K562 (cell line): ENCODE data around the gene ERP44. TPM values are rescaled to one million over a fixed set of nuclear protein-coding genes. Genes with fewer than 3 reads are reported as not detected.

Experiments used
- C11orf30 ChIP-seq: fragments of 450-650 bp; IDR thresholded peaks from 2 replicates; pipeline ENCODE4 v1.6.1; 2016; ENCODE audit warnings: low read depth, mild to moderate bottlenecking
- CCNT2 ChIP-seq: IDR thresholded peaks from 2 replicates; pipeline ENCODE4 v1.6.1; 2011; ENCODE audit warnings: borderline replicate concordance, low read depth, mild to moderate bottlenecking, moderate library complexity, mixed read lengths, low read length; ENCODE audit not compliant: insufficient read length; ENCODE audit errors: extremely low read depth
- ERF ChIP-seq: fragments of 450-650 bp; formaldehyde crosslinking; IDR thresholded peaks from 2 replicates; pipeline ENCODE4 v1.4.0; 2020; ENCODE audit warnings: mild to moderate bottlenecking, mixed read lengths
- HDAC2 ChIP-seq: fragments of 450-650 bp; IDR thresholded peaks from 2 replicates; pipeline ENCODE4 v1.6.1; 2016; ENCODE audit warnings: mild to moderate bottlenecking
- ILF3 ChIP-seq: fragments of 450-650 bp; IDR thresholded peaks from 2 replicates; pipeline ENCODE4 v1.6.1; 2018; ENCODE audit warnings: antibody characterized with exemption, mild to moderate bottlenecking, moderate library complexity, borderline replicate concordance
- MTA2 ChIP-seq: fragments of 450-650 bp; IDR thresholded peaks from 2 replicates; pipeline ENCODE4 v1.6.1; 2016; ENCODE audit warnings: low read depth
- PHF8 ChIP-seq: fragments of 200-600 bp; sonication (generic); IDR thresholded peaks from 2 replicates; pipeline ENCODE4 v1.6.1; 2012; ENCODE audit warnings: mixed run types, mild to moderate bottlenecking, inconsistent platforms, low read length, moderate library complexity, borderline replicate concordance
- PTRF ChIP-seq: fragments of 450-650 bp; IDR thresholded peaks from 2 replicates; pipeline ENCODE4 v1.6.1; 2016; ENCODE audit warnings: mild to moderate bottlenecking, missing genetic modification characterization, missing compliant biosample characterization
- RBM22 ChIP-seq: fragments of 200-400 bp; formaldehyde crosslinking; IDR thresholded peaks from 2 replicates; pipeline ENCODE4 v1.6.1; 2018; ENCODE audit warnings: low read length, low read depth; ENCODE audit not compliant: poor library complexity, severe bottlenecking
- TAL1 ChIP-seq: fragments of 450-650 bp; IDR thresholded peaks from 2 replicates; pipeline ENCODE4 v1.6.1; 2016; ENCODE audit warnings: mild to moderate bottlenecking
- ZNF217 ChIP-seq: sonication (generic); formaldehyde crosslinking; IDR thresholded peaks from 2 replicates; pipeline ENCODE4 v1.8.0; 2022; ENCODE audit warnings: mild to moderate bottlenecking, missing genetic modification reagents
- ZNF584 ChIP-seq: fragments of 200-800 bp; sonication (Bioruptor generic); IDR thresholded peaks from 2 replicates; pipeline ENCODE4 v1.6.1; 2016; ENCODE audit warnings: low read depth, mild to moderate bottlenecking, missing genetic modification characterization, missing compliant biosample characterization
- polyA plus RNA-seq, 8 experiments: library from polyadenylated mRNA; depleted of rRNA in 4 of 8; stranded (reverse) in 5 of 8; unstranded in 3 of 8; fragments of >200 nt; fragmentation: Nextera tagmentation in 2 of 8; fragmentation: Illumina TruSeq in 1 of 8; extraction: Ambion mirVana in 2 of 8; extraction: Trizol in 1 of 8; gene quantifications; 2 replicates each; pipeline versions ENCODE4 v1.2.1 to v1.2.3, GENCODE V29; 2011 to 2014; ENCODE audit warnings: inconsistent platforms in 1 of 8, missing spikeins in 1 of 8
- total RNA-seq, 7 experiments: library from RNA; depleted of rRNA in 6 of 7; stranded (reverse); fragments of >200 nt in 6 of 7; fragmentation: Illumina TruSeq in 2 of 7; extraction: Trizol in 2 of 7; gene quantifications; 2 replicates each; pipeline versions ENCODE4 v1.2.1 to v1.2.3, GENCODE V29; 2011 to 2021; ENCODE audit warnings: low replicate concordance in 1 of 7
- TF ChIP-seq, protein P1 (sequence below): fragments of 450-650 bp; IDR thresholded peaks from 2 replicates; pipeline ENCODE4 v1.7.0; 2016; ENCODE audit warnings: borderline replicate concordance
- TF ChIP-seq, protein P2 (sequence below), 2 experiments: fragments of 200-800 bp in 1 of 2; sonication (Bioruptor generic) in 1 of 2; sonication (generic) in 1 of 2; formaldehyde crosslinking in 1 of 2; IDR thresholded peaks in 1 of 2; conservative IDR thresholded peaks in 1 of 2; 2 replicates each; pipeline versions ENCODE4 v1.5.0 to v1.6.1; 2016 to 2020; ENCODE audit warnings: missing compliant biosample characterization in 1 of 2, missing genetic modification characterization in 1 of 2, missing genetic modification reagents in 1 of 2
- TF ChIP-seq, protein P3 (sequence below): fragments of 250-450 bp; sonication (Bioruptor Pico); IDR thresholded peaks from 2 replicates; pipeline ENCODE4 v1.4.0; 2020
- TF ChIP-seq, protein P4 (sequence below): fragments of 200-800 bp; sonication (Bioruptor generic); IDR thresholded peaks from 2 replicates; pipeline ENCODE4 v1.6.1; 2017; ENCODE audit warnings: missing genetic modification characterization, missing compliant biosample characterization

The ERP44 gene
- total and polyA plus RNA-seq, 9 of the 15 experiments (the other 6 are each of a cell fraction or from before 2014, with no cell fraction given), result 9.2 to 23.4 (median 13.6) TPM

DNA sequence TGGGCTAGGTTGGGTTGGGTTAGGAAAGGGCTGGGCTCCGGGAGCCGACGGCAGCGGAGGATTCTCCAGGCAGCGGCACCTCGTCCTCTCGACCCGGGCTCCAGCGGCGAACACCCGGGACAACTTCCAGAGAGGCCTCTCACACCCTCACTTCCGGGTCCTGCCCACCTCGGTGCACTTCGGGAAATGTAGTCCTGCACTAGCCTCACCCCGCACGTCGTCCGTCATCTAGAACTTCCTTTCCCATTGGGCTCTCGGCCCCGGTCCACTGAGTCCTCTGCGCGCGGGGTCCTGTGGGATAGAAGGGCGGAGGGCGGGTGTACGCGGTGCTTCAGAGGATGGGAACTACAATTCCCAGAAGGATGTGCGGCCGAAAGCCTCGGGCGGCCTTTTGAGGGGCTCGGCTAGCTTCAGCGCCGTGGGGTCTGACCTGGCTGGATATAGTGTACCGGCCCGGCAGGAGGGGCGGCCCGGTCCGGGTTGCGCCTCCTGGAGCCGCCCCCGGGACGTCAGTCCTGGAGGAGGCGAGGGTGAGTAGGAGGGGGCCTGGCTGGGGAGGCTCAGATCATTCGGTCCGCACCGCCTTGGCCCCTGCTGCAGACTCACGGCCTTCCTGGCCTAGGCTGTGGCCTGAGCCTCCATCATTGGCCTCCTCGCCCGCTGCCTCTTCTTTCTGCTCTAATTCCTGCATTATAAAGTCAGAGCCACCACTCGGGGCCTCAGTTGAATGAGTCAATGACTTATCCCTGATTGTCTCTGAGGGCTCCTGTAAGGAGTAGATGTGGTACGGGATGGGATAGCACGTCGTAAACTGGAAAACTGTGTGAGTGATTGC lies at the start of gene ERP44, which contains the start of gene INVS (continued):
- TF ChIP-seq, protein P1, sequence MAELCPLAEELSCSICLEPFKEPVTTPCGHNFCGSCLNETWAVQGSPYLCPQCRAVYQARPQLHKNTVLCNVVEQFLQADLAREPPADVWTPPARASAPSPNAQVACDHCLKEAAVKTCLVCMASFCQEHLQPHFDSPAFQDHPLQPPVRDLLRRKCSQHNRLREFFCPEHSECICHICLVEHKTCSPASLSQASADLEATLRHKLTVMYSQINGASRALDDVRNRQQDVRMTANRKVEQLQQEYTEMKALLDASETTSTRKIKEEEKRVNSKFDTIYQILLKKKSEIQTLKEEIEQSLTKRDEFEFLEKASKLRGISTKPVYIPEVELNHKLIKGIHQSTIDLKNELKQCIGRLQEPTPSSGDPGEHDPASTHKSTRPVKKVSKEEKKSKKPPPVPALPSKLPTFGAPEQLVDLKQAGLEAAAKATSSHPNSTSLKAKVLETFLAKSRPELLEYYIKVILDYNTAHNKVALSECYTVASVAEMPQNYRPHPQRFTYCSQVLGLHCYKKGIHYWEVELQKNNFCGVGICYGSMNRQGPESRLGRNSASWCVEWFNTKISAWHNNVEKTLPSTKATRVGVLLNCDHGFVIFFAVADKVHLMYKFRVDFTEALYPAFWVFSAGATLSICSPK, result no peak
- TF ChIP-seq ERF (CRISPR knock-in tag), result no peak
- TF ChIP-seq CCNT2, result no peak
- TF ChIP-seq C11orf30, result peak; percentile 76
- TF ChIP-seq RBM22, result no peak
- no peak for TF ChIP-seq TAL1
- peak; percentile 77 for TF ChIP-seq ZNF584 (CRISPR knock-in tag)
- TF ChIP-seq, protein P2, sequence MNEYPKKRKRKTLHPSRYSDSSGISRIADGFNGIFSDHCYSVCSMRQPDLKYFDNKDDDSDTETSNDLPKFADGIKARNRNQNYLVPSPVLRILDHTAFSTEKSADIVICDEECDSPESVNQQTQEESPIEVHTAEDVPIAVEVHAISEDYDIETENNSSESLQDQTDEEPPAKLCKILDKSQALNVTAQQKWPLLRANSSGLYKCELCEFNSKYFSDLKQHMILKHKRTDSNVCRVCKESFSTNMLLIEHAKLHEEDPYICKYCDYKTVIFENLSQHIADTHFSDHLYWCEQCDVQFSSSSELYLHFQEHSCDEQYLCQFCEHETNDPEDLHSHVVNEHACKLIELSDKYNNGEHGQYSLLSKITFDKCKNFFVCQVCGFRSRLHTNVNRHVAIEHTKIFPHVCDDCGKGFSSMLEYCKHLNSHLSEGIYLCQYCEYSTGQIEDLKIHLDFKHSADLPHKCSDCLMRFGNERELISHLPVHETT (CRISPR knock-in tag; conservative IDR thresholded peaks at IDR 0.05 in 1 of 2, IDR thresholded peaks at IDR 0.05 in 1 of 2), result peak in 1 of 2 experiments; percentile 79; a peak in 2 of 4 replicates
- TF ChIP-seq ZNF217 (CRISPR knock-in tag), result no peak
- TF ChIP-seq, protein P3, sequence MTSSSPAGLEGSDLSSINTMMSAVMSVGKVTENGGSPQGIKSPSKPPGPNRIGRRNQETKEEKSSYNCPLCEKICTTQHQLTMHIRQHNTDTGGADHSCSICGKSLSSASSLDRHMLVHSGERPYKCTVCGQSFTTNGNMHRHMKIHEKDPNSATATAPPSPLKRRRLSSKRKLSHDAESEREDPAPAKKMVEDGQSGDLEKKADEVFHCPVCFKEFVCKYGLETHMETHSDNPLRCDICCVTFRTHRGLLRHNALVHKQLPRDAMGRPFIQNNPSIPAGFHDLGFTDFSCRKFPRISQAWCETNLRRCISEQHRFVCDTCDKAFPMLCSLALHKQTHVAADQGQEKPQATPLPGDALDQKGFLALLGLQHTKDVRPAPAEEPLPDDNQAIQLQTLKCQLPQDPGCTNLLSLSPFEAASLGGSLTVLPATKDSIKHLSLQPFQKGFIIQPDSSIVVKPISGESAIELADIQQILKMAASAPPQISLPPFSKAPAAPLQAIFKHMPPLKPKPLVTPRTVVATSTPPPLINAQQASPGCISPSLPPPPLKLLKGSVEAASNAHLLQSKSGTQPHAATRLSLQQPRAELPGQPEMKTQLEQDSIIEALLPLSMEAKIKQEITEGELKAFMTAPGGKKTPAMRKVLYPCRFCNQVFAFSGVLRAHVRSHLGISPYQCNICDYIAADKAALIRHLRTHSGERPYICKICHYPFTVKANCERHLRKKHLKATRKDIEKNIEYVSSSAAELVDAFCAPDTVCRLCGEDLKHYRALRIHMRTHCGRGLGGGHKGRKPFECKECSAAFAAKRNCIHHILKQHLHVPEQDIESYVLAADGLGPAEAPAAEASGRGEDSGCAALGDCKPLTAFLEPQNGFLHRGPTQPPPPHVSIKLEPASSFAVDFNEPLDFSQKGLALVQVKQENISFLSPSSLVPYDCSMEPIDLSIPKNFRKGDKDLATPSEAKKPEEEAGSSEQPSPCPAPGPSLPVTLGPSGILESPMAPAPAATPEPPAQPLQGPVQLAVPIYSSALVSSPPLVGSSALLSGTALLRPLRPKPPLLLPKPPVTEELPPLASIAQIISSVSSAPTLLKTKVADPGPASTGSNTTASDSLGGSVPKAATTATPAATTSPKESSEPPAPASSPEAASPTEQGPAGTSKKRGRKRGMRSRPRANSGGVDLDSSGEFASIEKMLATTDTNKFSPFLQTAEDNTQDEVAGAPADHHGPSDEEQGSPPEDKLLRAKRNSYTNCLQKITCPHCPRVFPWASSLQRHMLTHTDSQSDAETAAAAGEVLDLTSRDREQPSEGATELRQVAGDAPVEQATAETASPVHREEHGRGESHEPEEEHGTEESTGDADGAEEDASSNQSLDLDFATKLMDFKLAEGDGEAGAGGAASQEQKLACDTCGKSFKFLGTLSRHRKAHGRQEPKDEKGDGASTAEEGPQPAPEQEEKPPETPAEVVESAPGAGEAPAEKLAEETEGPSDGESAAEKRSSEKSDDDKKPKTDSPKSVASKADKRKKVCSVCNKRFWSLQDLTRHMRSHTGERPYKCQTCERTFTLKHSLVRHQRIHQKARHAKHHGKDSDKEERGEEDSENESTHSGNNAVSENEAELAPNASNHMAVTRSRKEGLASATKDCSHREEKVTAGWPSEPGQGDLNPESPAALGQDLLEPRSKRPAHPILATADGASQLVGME (CRISPR knock-in tag), result 0 out of 2 replicates have a peak, but pooled peaks have one; percentile 13
- TF ChIP-seq PTRF (tag), result no peak
- no peak for TF ChIP-seq ILF3
- TF ChIP-seq HDAC2, result peak; percentile 18; the same call in 1 of the 2 replicates
- TF ChIP-seq, protein P4, sequence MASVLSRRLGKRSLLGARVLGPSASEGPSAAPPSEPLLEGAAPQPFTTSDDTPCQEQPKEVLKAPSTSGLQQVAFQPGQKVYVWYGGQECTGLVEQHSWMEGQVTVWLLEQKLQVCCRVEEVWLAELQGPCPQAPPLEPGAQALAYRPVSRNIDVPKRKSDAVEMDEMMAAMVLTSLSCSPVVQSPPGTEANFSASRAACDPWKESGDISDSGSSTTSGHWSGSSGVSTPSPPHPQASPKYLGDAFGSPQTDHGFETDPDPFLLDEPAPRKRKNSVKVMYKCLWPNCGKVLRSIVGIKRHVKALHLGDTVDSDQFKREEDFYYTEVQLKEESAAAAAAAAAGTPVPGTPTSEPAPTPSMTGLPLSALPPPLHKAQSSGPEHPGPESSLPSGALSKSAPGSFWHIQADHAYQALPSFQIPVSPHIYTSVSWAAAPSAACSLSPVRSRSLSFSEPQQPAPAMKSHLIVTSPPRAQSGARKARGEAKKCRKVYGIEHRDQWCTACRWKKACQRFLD (CRISPR knock-in tag), result peak; percentile 96
- peak; percentile 86; the same call in 1 of the 2 replicates for TF ChIP-seq PHF8
- TF ChIP-seq MTA2, result no peak
